VCaP (cell line): ENCODE measurements around the gene GPR152.

ENCODE experiments used
- H3K27ac ChIP-seq: fragments of 450-650 bp; 2 replicates; pipeline ENCODE4 v1.5.1; 2017
- CTCF ChIP-seq: fragments of 450-650 bp; conservative IDR thresholded peaks from 2 replicates; pipeline ENCODE4 v1.5.1; 2017; ENCODE audit warnings: mild to moderate bottlenecking, moderate library complexity

GPR152 gene

GRCh38 chr11:67423891-67424613 is 28.5 kb downstream of the GPR152 start:
- no peak for TF ChIP-seq CTCF
- no peak overlapping the region for H3K27ac ChIP-seq

- no peak for TF ChIP-seq CTCF
- no peak overlapping the region for H3K27ac ChIP-seq
Measured at GRCh38 chr11:67423466-67423865, 29.1 kb downstream of the GPR152 start.

- H3K27ac ChIP-seq = no peak overlapping the region
- no peak for TF ChIP-seq CTCF
Measured at GRCh38 chr11:67422891-67423290, 29.6 kb downstream of the GPR152 start.

- TF ChIP-seq CTCF = peak; percentile 22; the same call in 1 of the 2 replicates
- H3K27ac ChIP-seq = peak overlapping the region; percentile 97
Measured at GRCh38 chr11:67421430-67422031, 31.0 kb downstream of the GPR152 start.

GRCh38 chr11:67420646-67421429 is 31.7 kb downstream of the GPR152 start:
- peak overlapping the region; percentile 97 for H3K27ac ChIP-seq

GRCh38 chr11:67420147-67420645 is 32.3 kb downstream of the GPR152 start:
- peak overlapping the region; percentile 97 for H3K27ac ChIP-seq
- TF ChIP-seq CTCF = no peak

More at GRCh38 chr11:67420646-67421429, 31.7 kb downstream of the GPR152 start:
- TF ChIP-seq CTCF = peak; percentile 35
